Panc1 (cell line): ENCODE measurements around the gene NAGS. TPM values are rescaled to one million over a fixed set of nuclear protein-coding genes. Genes with fewer than 3 reads are reported as not detected.

Source experiments
- ATAC-seq: fragments of 200-7000 bp; cut with Tn5 transposase; 2 replicates; pipeline ENCODE4 v1.9.1; 2020; ENCODE audit warnings: mild to moderate bottlenecking, moderate library complexity
- BruUV-seq: library from RNA; stranded (reverse); fragments of 400-500 nt; replicated peaks from 2 replicates; lab custom pipeline; 2021; lab: Mats Ljungman, UMichigan
- CTCF ChIA-PET: fragments of 300-600 bp; sonication (Branson Sonifier 250); formaldehyde crosslinking; loops from one replicate; lab custom pipeline; 2022; ENCODE audit warnings: antibody characterized with exemption; lab: Charles Lee
- POLR2A ChIA-PET: fragments of 300-600 bp; sonication (Branson Sonifier 250); formaldehyde crosslinking; loops from one replicate; lab custom pipeline; 2022; ENCODE audit warnings: antibody characterized with exemption; lab: Charles Lee
- DNase-seq: peaks from one replicate; pipeline ENCODE4 v3.0.0-alpha.2; 2010; ENCODE audit warnings: low read depth, low spot score
- H3K27ac ChIP-seq: 2 replicates; pipeline ENCODE4 v1.5.1; 2011; ENCODE audit warnings: mild to moderate bottlenecking, low read length, inconsistent platforms
- H3K27me3 ChIP-seq: fragments of 200-500 bp; sonication (Bioruptor generic); 2 replicates; pipeline ENCODE4 v1.6.0; 2014; ENCODE audit warnings: low read length, inconsistent platforms; ENCODE audit not compliant: control insufficient read depth, insufficient read depth
- H3K36me3 ChIP-seq: fragments of 200-500 bp; sonication (Bioruptor generic); 2 replicates; pipeline ENCODE4 v1.5.1; 2014; ENCODE audit warnings: inconsistent platforms, mild to moderate bottlenecking, low read length, moderate library complexity; ENCODE audit not compliant: control insufficient read depth, insufficient read depth
- H3K4me1 ChIP-seq: 2 replicates; pipeline ENCODE4 v1.5.1; 2011; ENCODE audit warnings: inconsistent platforms, mild to moderate bottlenecking, low read length, moderate library complexity; ENCODE audit not compliant: control insufficient read depth, insufficient read depth
- H3K4me3 ChIP-seq, 2 experiments: 2 replicates each; pipeline ENCODE4 v1.5.1; 2011 to 2012; ENCODE audit warnings: low read depth in 2 of 2, low read length in 2 of 2, mild to moderate bottlenecking in 2 of 2, inconsistent platforms in 1 of 2, moderate library complexity in 1 of 2
- H3K9me3 ChIP-seq: fragments of 200-500 bp; sonication (Bioruptor generic); 2 replicates; pipeline ENCODE4 v1.5.1; 2014; ENCODE audit warnings: low read depth, mild to moderate bottlenecking, inconsistent platforms, low read length, moderate library complexity; ENCODE audit not compliant: control insufficient read depth, insufficient read depth
- POLR2AphosphoS5 ChIP-seq: IDR thresholded peaks from 2 replicates; pipeline ENCODE4 v1.6.1; 2012; ENCODE audit warnings: mild to moderate bottlenecking, low read depth, low read length, moderate library complexity
- SIN3A ChIP-seq: IDR thresholded peaks from 2 replicates; pipeline ENCODE4 v1.6.1; 2012; ENCODE audit warnings: low read depth, mild to moderate bottlenecking, low read length, moderate library complexity, borderline replicate concordance; ENCODE audit not compliant: insufficient read depth
- TCF7L2 ChIP-seq: IDR thresholded peaks from 2 replicates; pipeline ENCODE4 v1.6.1; 2011; ENCODE audit warnings: mild to moderate bottlenecking, low read depth, low read length, inconsistent platforms
- in situ Hi-C: cut with HindIII; loops from 2 replicates; pipeline ENCODE4 v1.10.0; 2016; ENCODE audit warnings: low sequenced_read_pairs, low pct_unique_long_range_greater_than_20kb
- intact Hi-C: fragments of 100-400 bp; cut with micrococcal nuclease; formaldehyde crosslinking; loops from one replicate; pipeline ENCODE4 v1.10.0; 2022; ENCODE audit not compliant: unreplicated experiment
- total RNA-seq: library from RNA; stranded (reverse); gene quantifications from one replicate; pipeline ENCODE4 v1.2.1, GENCODE V29; 2021; ENCODE audit not compliant: unreplicated experiment
- TF ChIP-seq, protein P1 (sequence below), 2 experiments: IDR thresholded peaks; 2 replicates each; pipeline ENCODE4 v1.6.1; 2011 to 2012; ENCODE audit warnings: low read depth in 2 of 2, control low read depth in 1 of 2, low read length in 1 of 2, mild to moderate bottlenecking in 1 of 2, moderate library complexity in 1 of 2; ENCODE audit not compliant: insufficient read depth in 1 of 2
- TF ChIP-seq, protein P2 (sequence below): fragments of 450-650 bp; IDR thresholded peaks from 2 replicates; pipeline ENCODE4 v1.5.1; 2017; ENCODE audit warnings: mild to moderate bottlenecking

NAGS gene
- total RNA-seq, 1 experiment from 2014 or later: 2.7 TPM

DNA sequence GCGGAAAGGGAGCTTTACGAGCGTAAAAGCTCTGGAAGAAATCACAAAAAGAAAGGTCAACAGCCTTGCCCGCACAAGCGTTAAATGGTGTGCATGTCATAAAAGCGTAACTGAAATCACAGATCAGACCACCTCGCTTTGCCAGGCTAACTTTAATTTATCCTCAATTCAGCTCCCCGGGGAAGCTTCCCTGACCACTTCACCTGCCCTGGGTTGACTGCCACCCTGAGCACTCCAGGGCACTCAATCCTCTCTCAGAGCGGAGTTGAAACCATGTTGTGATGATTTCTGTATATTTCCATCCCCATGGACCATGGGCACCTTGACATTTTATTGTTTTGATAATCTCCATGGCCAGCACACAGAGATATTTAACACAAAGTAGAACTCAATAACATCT is 16.1 kb upstream of the NAGS start:
- in situ Hi-C loops (no loop called here), intact Hi-C loops (no loop called here)
- Histone ChIP-seq H3K27ac (no peak overlapping the region), H3K9me3 (no peaks in the 10 kb centered on the region), H3K36me3 (no peaks in the 10 kb centered on the region), H3K4me1 (peaks cover 3% of the 10 kb centered on the region), H3K4me3 (no peak overlapping the region), H3K27me3 (no peaks in the 10 kb centered on the region)
- DNase-seq (no peak), ATAC-seq (no peak)
- BruUV-seq: no TSS peak
- CTCF ChIA-PET: no interaction called here
- POLR2A ChIA-PET: no interaction called here
- TF ChIP-seq POLR2AphosphoS5 (no peak), SIN3A (no peak), TCF7L2 (no peak)
- TF ChIP-seq, protein P1, sequence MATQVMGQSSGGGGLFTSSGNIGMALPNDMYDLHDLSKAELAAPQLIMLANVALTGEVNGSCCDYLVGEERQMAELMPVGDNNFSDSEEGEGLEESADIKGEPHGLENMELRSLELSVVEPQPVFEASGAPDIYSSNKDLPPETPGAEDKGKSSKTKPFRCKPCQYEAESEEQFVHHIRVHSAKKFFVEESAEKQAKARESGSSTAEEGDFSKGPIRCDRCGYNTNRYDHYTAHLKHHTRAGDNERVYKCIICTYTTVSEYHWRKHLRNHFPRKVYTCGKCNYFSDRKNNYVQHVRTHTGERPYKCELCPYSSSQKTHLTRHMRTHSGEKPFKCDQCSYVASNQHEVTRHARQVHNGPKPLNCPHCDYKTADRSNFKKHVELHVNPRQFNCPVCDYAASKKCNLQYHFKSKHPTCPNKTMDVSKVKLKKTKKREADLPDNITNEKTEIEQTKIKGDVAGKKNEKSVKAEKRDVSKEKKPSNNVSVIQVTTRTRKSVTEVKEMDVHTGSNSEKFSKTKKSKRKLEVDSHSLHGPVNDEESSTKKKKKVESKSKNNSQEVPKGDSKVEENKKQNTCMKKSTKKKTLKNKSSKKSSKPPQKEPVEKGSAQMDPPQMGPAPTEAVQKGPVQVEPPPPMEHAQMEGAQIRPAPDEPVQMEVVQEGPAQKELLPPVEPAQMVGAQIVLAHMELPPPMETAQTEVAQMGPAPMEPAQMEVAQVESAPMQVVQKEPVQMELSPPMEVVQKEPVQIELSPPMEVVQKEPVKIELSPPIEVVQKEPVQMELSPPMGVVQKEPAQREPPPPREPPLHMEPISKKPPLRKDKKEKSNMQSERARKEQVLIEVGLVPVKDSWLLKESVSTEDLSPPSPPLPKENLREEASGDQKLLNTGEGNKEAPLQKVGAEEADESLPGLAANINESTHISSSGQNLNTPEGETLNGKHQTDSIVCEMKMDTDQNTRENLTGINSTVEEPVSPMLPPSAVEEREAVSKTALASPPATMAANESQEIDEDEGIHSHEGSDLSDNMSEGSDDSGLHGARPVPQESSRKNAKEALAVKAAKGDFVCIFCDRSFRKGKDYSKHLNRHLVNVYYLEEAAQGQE (IDR thresholded peaks at IDR 0.05; ENCODE audit: insufficient read depth in 1 of 2, low read depth in 2 of 2, low read length in 1 of 2): no peak
- TF ChIP-seq, protein P2, sequence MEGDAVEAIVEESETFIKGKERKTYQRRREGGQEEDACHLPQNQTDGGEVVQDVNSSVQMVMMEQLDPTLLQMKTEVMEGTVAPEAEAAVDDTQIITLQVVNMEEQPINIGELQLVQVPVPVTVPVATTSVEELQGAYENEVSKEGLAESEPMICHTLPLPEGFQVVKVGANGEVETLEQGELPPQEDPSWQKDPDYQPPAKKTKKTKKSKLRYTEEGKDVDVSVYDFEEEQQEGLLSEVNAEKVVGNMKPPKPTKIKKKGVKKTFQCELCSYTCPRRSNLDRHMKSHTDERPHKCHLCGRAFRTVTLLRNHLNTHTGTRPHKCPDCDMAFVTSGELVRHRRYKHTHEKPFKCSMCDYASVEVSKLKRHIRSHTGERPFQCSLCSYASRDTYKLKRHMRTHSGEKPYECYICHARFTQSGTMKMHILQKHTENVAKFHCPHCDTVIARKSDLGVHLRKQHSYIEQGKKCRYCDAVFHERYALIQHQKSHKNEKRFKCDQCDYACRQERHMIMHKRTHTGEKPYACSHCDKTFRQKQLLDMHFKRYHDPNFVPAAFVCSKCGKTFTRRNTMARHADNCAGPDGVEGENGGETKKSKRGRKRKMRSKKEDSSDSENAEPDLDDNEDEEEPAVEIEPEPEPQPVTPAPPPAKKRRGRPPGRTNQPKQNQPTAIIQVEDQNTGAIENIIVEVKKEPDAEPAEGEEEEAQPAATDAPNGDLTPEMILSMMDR: no peak

DNA sequence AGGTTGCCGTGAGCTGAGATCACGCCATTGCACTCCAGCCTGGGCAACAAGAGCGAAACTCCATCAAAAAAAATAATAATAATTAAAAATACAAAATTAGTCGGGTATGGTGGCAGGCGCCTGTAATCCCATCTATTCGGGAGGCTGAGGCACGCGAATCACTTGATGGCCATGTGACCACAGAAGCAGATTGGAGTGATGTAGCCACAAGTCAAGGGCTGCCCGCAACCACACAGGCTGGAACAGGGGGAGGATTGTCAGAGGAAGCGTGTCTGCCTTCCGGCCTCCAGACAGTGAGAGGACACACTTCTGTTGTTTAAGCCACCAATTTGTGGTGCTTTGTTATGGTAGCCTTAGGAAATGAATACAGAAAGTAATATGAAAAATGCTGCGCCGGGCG is 11.8 kb upstream of the NAGS start:
- CTCF ChIA-PET: interaction anchor here (0.8 kb wide), 1 partner anchor 66 kb away, joined by 6 read pairs; no protein-coding TSS in a partner anchor
- intact Hi-C loops: no loop called here

More for the DNA sequence above, 11.8 kb upstream of the NAGS start:
- no peak overlapping the region for H3K27ac ChIP-seq
- H3K4me1 ChIP-seq: no peaks in the 10 kb centered on the region
- TF ChIP-seq POLR2AphosphoS5: no peak
- TF ChIP-seq, protein P2: no peak
- TF ChIP-seq TCF7L2: no peak
- TF ChIP-seq, protein P1 (IDR thresholded peaks at IDR 0.05; ENCODE audit: insufficient read depth in 1 of 2, low read depth in 2 of 2, low read length in 1 of 2): no peak
- no peak for TF ChIP-seq SIN3A
- no peaks in the 10 kb centered on the region for H3K27me3 ChIP-seq
- no peak for DNase-seq
- in situ Hi-C loops: no loop called here
- no peaks in the 10 kb centered on the region for H3K9me3 ChIP-seq
- H3K4me3 ChIP-seq: no peak overlapping the region
- BruUV-seq: no TSS peak
- POLR2A ChIA-PET: no interaction called here
- H3K36me3 ChIP-seq: no peaks in the 10 kb centered on the region
- no peak for ATAC-seq
